CD14-positive monocyte (primary cell): Measurements from ENCODE around the gene SYNRG. TPM values are rescaled to one million over a fixed set of nuclear protein-coding genes. Genes with fewer than 3 reads are reported as not detected.
A peak's percentile ranks its signal among the peaks of the same experiment; 100 is the strongest.

Source experiments
- DNase-seq, 3 donors: peaks; one replicate each; pipeline ENCODE4 v3.0.0-alpha.2; 2011 to 2022
- H2AFZ ChIP-seq: 2 replicates; pipeline ENCODE4 v1.6.0; 2012; ENCODE audit warnings: mild to moderate bottlenecking, low read depth, low read length, inconsistent platforms; ENCODE audit not compliant: insufficient read depth, poor library complexity, severe bottlenecking
- H3K27ac ChIP-seq, 2 donors: 1 replicate in 1 of 2; 2 replicates in 1 of 2; pipeline ENCODE4 v1.5.1; 2012 to 2013; ENCODE audit warnings: low read length in 2 of 2, control low read depth in 1 of 2, inconsistent platforms in 1 of 2, low read depth in 1 of 2, mild to moderate bottlenecking in 1 of 2
- H3K27me3 ChIP-seq, 2 donors: one replicate each; pipeline versions ENCODE4 v1.6.0 to v1.6.1; 2011 to 2013; ENCODE audit warnings: low read length in 2 of 2; ENCODE audit not compliant: control insufficient read depth in 2 of 2, insufficient read depth in 2 of 2
- H3K36me3 ChIP-seq, 2 donors: replicated peaks in 1 of 2; 1 replicate in 1 of 2; 2 replicates in 1 of 2; pipeline versions ENCODE4 v1.5.1 to v1.6.1; 2012 to 2013; ENCODE audit warnings: low read length in 2 of 2, control low read depth in 1 of 2, inconsistent platforms in 1 of 2, mild to moderate bottlenecking in 1 of 2; ENCODE audit not compliant: insufficient read depth in 2 of 2, control insufficient read depth in 1 of 2
- H3K4me1 ChIP-seq, 2 donors: 1 replicate in 1 of 2; 2 replicates in 1 of 2; pipeline versions ENCODE4 v1.5.1 to v1.6.1; 2012 to 2013; ENCODE audit warnings: low read length in 2 of 2, control low read depth in 1 of 2, inconsistent platforms in 1 of 2, mild to moderate bottlenecking in 1 of 2, moderate library complexity in 1 of 2; ENCODE audit not compliant: insufficient read depth in 2 of 2, control insufficient read depth in 1 of 2
- H3K4me2 ChIP-seq: replicated peaks from 2 replicates; pipeline ENCODE3; 2012; ENCODE audit warnings: low read length, moderate library complexity, mild to moderate bottlenecking; ENCODE audit not compliant: poor library complexity, severe bottlenecking; ENCODE audit errors: extremely low read depth
- H3K4me3 ChIP-seq, 3 experiments: fragments of 200-600 bp in 1 of 3; sonication (generic) in 1 of 3; replicated peaks in 1 of 3; 1 replicate in 2 of 3; 2 replicates in 1 of 3; pipeline ENCODE4 v1.5.1; 2011 to 2013; ENCODE audit warnings: low read length in 3 of 3, mild to moderate bottlenecking in 3 of 3, control low read depth in 2 of 3, low read depth in 2 of 3, inconsistent platforms in 1 of 3, moderate library complexity in 1 of 3
- H3K79me2 ChIP-seq: 2 replicates; pipeline ENCODE4 v1.6.0; 2012; ENCODE audit warnings: mild to moderate bottlenecking, control low read depth, inconsistent platforms, low read length, moderate library complexity; ENCODE audit not compliant: insufficient read depth
- H3K9ac ChIP-seq: 2 replicates; pipeline ENCODE4 v1.6.0; 2017; ENCODE audit warnings: low read length, mild to moderate bottlenecking; ENCODE audit not compliant: insufficient read depth, poor library complexity, severe bottlenecking
- H3K9me3 ChIP-seq, 2 donors: replicated peaks in 1 of 2; 1 replicate in 1 of 2; 2 replicates in 1 of 2; pipeline versions ENCODE4 v1.5.1 to v1.6.1; 2012 to 2013; ENCODE audit warnings: low read length in 2 of 2, control low read depth in 1 of 2; ENCODE audit not compliant: control insufficient read depth in 1 of 2, insufficient read depth in 1 of 2
- H4K20me1 ChIP-seq: 2 replicates; pipeline ENCODE4 v1.6.0; 2012; ENCODE audit warnings: mild to moderate bottlenecking, low read length, control low read depth, moderate library complexity; ENCODE audit not compliant: insufficient read depth
- H3K27ac Mint-ChIP-seq, 7 donors: one replicate each; pipeline ENCODE4 v1.8.0; 2020; ENCODE audit warnings: mild to moderate bottlenecking in 7 of 7, mixed read lengths in 7 of 7, moderate library complexity in 6 of 7, inconsistent platforms in 2 of 7
- H3K27me3 Mint-ChIP-seq, 3 donors: one replicate each; pipeline ENCODE4 v1.8.0; 2021 to 2022; ENCODE audit warnings: low read depth in 3 of 3, mild to moderate bottlenecking in 3 of 3, mixed read lengths in 3 of 3, moderate library complexity in 3 of 3, inconsistent platforms in 1 of 3
- H3K36me3 Mint-ChIP-seq, 2 donors: one replicate each; pipeline ENCODE4 v1.8.0; 2020; ENCODE audit warnings: mixed read lengths in 2 of 2, inconsistent platforms in 1 of 2, mild to moderate bottlenecking in 1 of 2
- H3K4me1 Mint-ChIP-seq: one replicate; pipeline ENCODE4 v1.8.0; 2020; ENCODE audit warnings: mild to moderate bottlenecking, mixed read lengths
- H3K4me3 Mint-ChIP-seq, 2 donors: one replicate each; pipeline ENCODE4 v1.8.0; 2020; ENCODE audit warnings: mild to moderate bottlenecking in 2 of 2, mixed read lengths in 2 of 2, moderate library complexity in 1 of 2
- H3K9me3 Mint-ChIP-seq, 7 donors: one replicate each; pipeline ENCODE4 v1.8.0; 2020 to 2022; ENCODE audit warnings: mixed read lengths in 7 of 7, mild to moderate bottlenecking in 6 of 7, moderate library complexity in 6 of 7, inconsistent platforms in 2 of 7
- WGBS: methylation state at CpG from one replicate; pipeline ENCODE4 v1.1.5; 2013; ENCODE audit warnings: missing lambda C conversion rate; ENCODE audit not compliant: insufficient coverage; 5-methylcytosine and 5-hydroxymethylcytosine counted together
- intact Hi-C, 2 donors: fragments of 100-400 bp; cut with micrococcal nuclease; formaldehyde crosslinking; loops; one replicate each; pipeline versions ENCODE4 v1.15.0 to v1.15.1; 2023
- polyA plus RNA-seq, 3 donors: library from polyadenylated mRNA; depleted of rRNA in 1 of 3; unstranded in 2 of 3; stranded (reverse) in 1 of 3; fragments of 300-500 nt in 2 of 3; fragments of >200 nt in 1 of 3; fragmentation: Illumina TruSeq in 2 of 3; gene quantifications; 1 replicate in 2 of 3; 2 replicates in 1 of 3; pipeline ENCODE4 v1.2.3, GENCODE V29; 2012 to 2021
- small RNA-seq: library from RNA; depleted of rRNA; stranded (forward); fragments of <200 nt; gene quantifications from one replicate; pipeline ENCODE3, GENCODE V24; 2012; ENCODE audit warnings: low read depth; ENCODE audit not compliant: insufficient read length
- TF ChIP-seq, protein P1 (sequence below): fragments of 200-600 bp; IDR thresholded peaks from one replicate; pipeline ENCODE4 v1.8.0; 2022; ENCODE audit warnings: antibody characterized with exemption, mild to moderate bottlenecking

Gene SYNRG
- polyA plus RNA-seq, 3 donors, result 13.1 to 17.5 (median 16.9) TPM

DNA sequence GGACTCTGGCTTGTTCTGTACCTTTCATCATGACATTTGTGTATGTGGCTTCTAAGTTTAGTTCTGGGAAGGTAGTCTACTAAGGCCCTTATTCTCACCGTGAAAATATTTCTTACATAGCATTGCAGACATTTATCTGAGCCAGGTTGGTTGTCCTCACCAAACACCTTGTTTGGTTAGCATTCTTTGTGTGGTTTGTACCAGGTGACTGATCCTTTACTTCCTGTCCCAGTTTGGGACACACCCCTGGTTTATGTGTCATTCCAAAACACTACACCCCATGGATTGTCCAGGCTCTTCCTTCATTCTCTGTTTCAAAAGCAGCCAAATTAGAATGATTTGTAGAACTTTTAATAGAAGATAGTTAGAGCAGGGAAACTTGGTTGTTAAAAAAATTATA lies 142.7 kb downstream of the SYNRG start:
- Histone ChIP-seq H3K36me3 (peaks cover 58 to 92% of the 10 kb centered on the region in 2 donors), H4K20me1 (no peaks in the 10 kb centered on the region), H3K4me3 (no peak overlapping the region), H3K4me1 (no peaks in the 10 kb centered on the region), H3K9ac (no peak overlapping the region), H2AFZ (no peak overlapping the region), H3K27me3 (no peaks in the 10 kb centered on the region), H3K4me2 (no peak overlapping the region), H3K27ac (no peak overlapping the region), H3K79me2 (no peaks in the 10 kb centered on the region), H3K9me3 (no peaks in the 10 kb centered on the region)
- Mint-ChIP-seq H3K9me3 (no peaks in the 10 kb centered on the region), H3K36me3 (peaks cover 63 to 81% of the 10 kb centered on the region in 2 donors), H3K27me3 (no peaks in the 10 kb centered on the region), H3K27ac (peak overlapping the region in 1 of 7 donors; percentile 10), H3K4me3 (no peak overlapping the region), H3K4me1 (no peaks in the 10 kb centered on the region)
- TF ChIP-seq, protein P1, sequence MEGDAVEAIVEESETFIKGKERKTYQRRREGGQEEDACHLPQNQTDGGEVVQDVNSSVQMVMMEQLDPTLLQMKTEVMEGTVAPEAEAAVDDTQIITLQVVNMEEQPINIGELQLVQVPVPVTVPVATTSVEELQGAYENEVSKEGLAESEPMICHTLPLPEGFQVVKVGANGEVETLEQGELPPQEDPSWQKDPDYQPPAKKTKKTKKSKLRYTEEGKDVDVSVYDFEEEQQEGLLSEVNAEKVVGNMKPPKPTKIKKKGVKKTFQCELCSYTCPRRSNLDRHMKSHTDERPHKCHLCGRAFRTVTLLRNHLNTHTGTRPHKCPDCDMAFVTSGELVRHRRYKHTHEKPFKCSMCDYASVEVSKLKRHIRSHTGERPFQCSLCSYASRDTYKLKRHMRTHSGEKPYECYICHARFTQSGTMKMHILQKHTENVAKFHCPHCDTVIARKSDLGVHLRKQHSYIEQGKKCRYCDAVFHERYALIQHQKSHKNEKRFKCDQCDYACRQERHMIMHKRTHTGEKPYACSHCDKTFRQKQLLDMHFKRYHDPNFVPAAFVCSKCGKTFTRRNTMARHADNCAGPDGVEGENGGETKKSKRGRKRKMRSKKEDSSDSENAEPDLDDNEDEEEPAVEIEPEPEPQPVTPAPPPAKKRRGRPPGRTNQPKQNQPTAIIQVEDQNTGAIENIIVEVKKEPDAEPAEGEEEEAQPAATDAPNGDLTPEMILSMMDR, result no peak
- 100% methylated on average over 1 of the region's 1 CpG for WGBS
- no peak for DNase-seq
- intact Hi-C loops, result no loop called here

DNA sequence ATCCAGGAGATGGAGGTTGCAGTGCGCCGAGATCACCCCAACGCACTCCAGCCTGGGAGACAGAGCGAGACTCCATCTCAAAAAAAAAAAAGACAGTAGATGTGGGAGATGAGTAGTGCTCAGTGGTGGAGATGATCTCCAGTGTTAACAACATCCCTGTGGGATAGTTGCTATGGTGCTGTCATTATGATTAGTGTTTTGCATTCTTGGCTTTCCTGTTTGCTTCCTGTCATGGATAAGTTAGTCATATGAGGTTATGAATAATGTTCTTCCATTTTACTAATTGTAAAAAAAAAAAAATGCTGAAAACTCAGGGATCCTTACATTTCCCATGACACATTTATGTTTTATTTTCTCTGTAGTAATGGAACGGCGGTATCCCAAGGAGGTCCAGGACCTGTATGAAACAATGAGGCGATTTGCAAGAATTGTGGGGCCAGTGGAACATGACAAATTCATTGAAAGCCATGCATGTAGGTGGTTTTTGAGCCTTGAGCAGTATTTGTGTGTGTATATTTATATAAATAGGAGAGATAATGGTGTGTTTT lies 144.1 kb downstream of the SYNRG start:
- H3K9me3 ChIP-seq, result no peaks in the 10 kb centered on the region
- no peaks in the 10 kb centered on the region for H3K4me1 ChIP-seq
- no peaks in the 10 kb centered on the region for H3K79me2 ChIP-seq
- H3K4me2 ChIP-seq, result no peak overlapping the region
- H3K9ac ChIP-seq, result no peak overlapping the region
- peak overlapping the region in 1 of 7 donors; percentile 41 for H3K27ac Mint-ChIP-seq
- H3K4me3 ChIP-seq, result no peak overlapping the region
- H3K27ac ChIP-seq, result no peak overlapping the region
- DNase-seq, result no peak
- no peaks in the 10 kb centered on the region for H3K27me3 Mint-ChIP-seq
- intact Hi-C loops, result no loop called here
- no peaks in the 10 kb centered on the region for H4K20me1 ChIP-seq
- H3K9me3 Mint-ChIP-seq, result no peaks in the 10 kb centered on the region
- 98% methylated on average over 7 of the region's 7 CpGs for WGBS
- no peaks in the 10 kb centered on the region for H3K4me1 Mint-ChIP-seq
- H3K4me3 Mint-ChIP-seq, result no peak overlapping the region
- peaks cover 54 to 94% of the 10 kb centered on the region in 2 donors for H3K36me3 ChIP-seq
- H3K36me3 Mint-ChIP-seq, result peaks cover 60 to 79% of the 10 kb centered on the region in 2 donors
- no peak overlapping the region for H2AFZ ChIP-seq
- H3K27me3 ChIP-seq, result no peaks in the 10 kb centered on the region
- TF ChIP-seq, protein P1, result no peak

Small RNA genes lying within 50 kb of the gene (small RNA-seq; reads per million reads assigned to genes)
- not detected for gene MIR378J

Other genes starting within 250 kb of the SYNRG start
- gene C17orf78, start 233.4 kb downstream of the SYNRG start, polyA plus RNA-seq, result not detected
- 1 to 10 TPM; 3.5 to 4.6 (median 3.8) TPM for gene ACACA, start 202.6 kb downstream of the SYNRG start, polyA plus RNA-seq
- gene TADA2A, start 202.5 kb downstream of the SYNRG start, polyA plus RNA-seq, result 1 to 10 TPM; 2.9 to 8.2 (median 4.3) TPM
- gene DUSP14, start 119.5 kb downstream of the SYNRG start, polyA plus RNA-seq, result 1 to 10 TPM in 2 of 3 donors, under 1 TPM in 1; 0.24 to 1.6 (median 1.1) TPM
- gene DDX52, start 34.0 kb upstream of the SYNRG start, polyA plus RNA-seq, result 10 to 100 TPM in 1 of 3 donors, 1 to 10 TPM in 2; 6.4 to 11.3 (median 8.8) TPM
- not detected for gene HNF1B, start 135.6 kb upstream of the SYNRG start, polyA plus RNA-seq